ENCODE data around the gene CCDC47.

CCDC47 gene

GRCh38 chr17:63773272-63774140, at the start of gene CCDC47:
CCDC47 (minus strand) TSS chr17:63773597; CDS start chr17:63766175, 7,422 bp downstream.
- peaks cover 38% of the 10 kb centered on the region for H4K20me1 ChIP-seq (ENCODE audit: insufficient read depth, low read length)
- no peaks in the 10 kb centered on the region for H3K27me3 ChIP-seq (ENCODE audit: low read depth, low read length)
- peak within 1 kb of the TSS; percentile 100 for H3K4me2 ChIP-seq (ENCODE audit: low read length)
- peaks cover 93% of the 10 kb centered on the region for H3K79me2 ChIP-seq (ENCODE audit: low read length)
- H3K9me3 ChIP-seq (ENCODE audit: insufficient read depth, low read length): no peaks in the 10 kb centered on the region
- H3K4me1 ChIP-seq (ENCODE audit: low read length): peaks cover 26% of the 10 kb centered on the region
- H3K36me3 ChIP-seq (replicated peaks; ENCODE audit: low read depth, low read length): peaks cover 34% of the 10 kb centered on the region
- TF ChIP-seq CTCF (IDR thresholded peaks at IDR 0.05; ENCODE audit: low read depth, low read length) (no peak), EZH2phosphoT487 (IDR thresholded peaks at IDR 0.05; ENCODE audit: low read depth) (no peak)
- H2AFZ ChIP-seq (ENCODE audit: low read depth, low read length): peak within 1 kb of the TSS; percentile 56; the same call in 1 of the 2 replicates
- peak within 1 kb of the TSS; percentile 88 for H3K4me3 ChIP-seq (ENCODE audit: low read length)
- peak within 1 kb of the TSS; percentile 97 for H3K27ac ChIP-seq (ENCODE audit: low read length)
- H3K9ac ChIP-seq (ENCODE audit: low read length): peak within 1 kb of the TSS; percentile 96

- Histone ChIP-seq H4K20me1 (ENCODE audit: insufficient read depth, low read length) (no peaks in the 10 kb centered on the region), H3K79me2 (ENCODE audit: low read length) (peaks cover 25% of the 10 kb centered on the region), H3K36me3 (replicated peaks; ENCODE audit: low read depth, low read length) (peaks cover 75% of the 10 kb centered on the region), H3K4me2 (ENCODE audit: low read length) (no peak overlapping the region), H3K4me3 (ENCODE audit: low read length) (no peak overlapping the region), H3K9me3 (ENCODE audit: insufficient read depth, low read length) (no peaks in the 10 kb centered on the region), H3K9ac (ENCODE audit: low read length) (no peak overlapping the region), H2AFZ (ENCODE audit: low read depth, low read length) (no peak overlapping the region), H3K27ac (ENCODE audit: low read length) (no peak overlapping the region), H3K4me1 (ENCODE audit: low read length) (peaks cover 14% of the 10 kb centered on the region), H3K27me3 (ENCODE audit: low read depth, low read length) (no peaks in the 10 kb centered on the region)
- TF ChIP-seq CTCF (IDR thresholded peaks at IDR 0.05; ENCODE audit: low read depth, low read length) (no peak), EZH2phosphoT487 (IDR thresholded peaks at IDR 0.05; ENCODE audit: low read depth) (no peak)
These were observed 49.1 kb upstream of the CCDC47 start for GRCh38 chr17:63822537-63822936.

GRCh38 chr17:63821804-63822203, 48.4 kb upstream of the CCDC47 start:
- Histone ChIP-seq H3K9me3 (ENCODE audit: insufficient read depth, low read length) (no peaks in the 10 kb centered on the region), H3K4me3 (ENCODE audit: low read length) (no peak overlapping the region), H3K27me3 (ENCODE audit: low read depth, low read length) (no peaks in the 10 kb centered on the region), H3K9ac (ENCODE audit: low read length) (no peak overlapping the region), H4K20me1 (ENCODE audit: insufficient read depth, low read length) (no peaks in the 10 kb centered on the region), H3K79me2 (ENCODE audit: low read length) (peaks cover 24% of the 10 kb centered on the region), H3K36me3 (replicated peaks; ENCODE audit: low read depth, low read length) (peaks cover 82% of the 10 kb centered on the region), H3K27ac (ENCODE audit: low read length) (no peak overlapping the region; the same call in 1 of the 2 replicates), H3K4me2 (ENCODE audit: low read length) (no peak overlapping the region), H2AFZ (ENCODE audit: low read depth, low read length) (no peak overlapping the region), H3K4me1 (ENCODE audit: low read length) (peaks cover 14% of the 10 kb centered on the region)
- TF ChIP-seq EZH2phosphoT487 (IDR thresholded peaks at IDR 0.05; ENCODE audit: low read depth) (no peak), CTCF (IDR thresholded peaks at IDR 0.05; ENCODE audit: low read depth, low read length) (no peak)

- Histone ChIP-seq H4K20me1 (ENCODE audit: insufficient read depth, low read length) (no peaks in the 10 kb centered on the region), H2AFZ (ENCODE audit: low read depth, low read length) (no peak overlapping the region), H3K4me1 (ENCODE audit: low read length) (peaks cover 12% of the 10 kb centered on the region), H3K36me3 (replicated peaks; ENCODE audit: low read depth, low read length) (peaks cover 90% of the 10 kb centered on the region), H3K4me2 (ENCODE audit: low read length) (no peak overlapping the region), H3K4me3 (ENCODE audit: low read length) (no peak overlapping the region), H3K9me3 (ENCODE audit: insufficient read depth, low read length) (no peaks in the 10 kb centered on the region), H3K79me2 (ENCODE audit: low read length) (peaks cover 18% of the 10 kb centered on the region), H3K27me3 (ENCODE audit: low read depth, low read length) (no peaks in the 10 kb centered on the region), H3K27ac (ENCODE audit: low read length) (no peak overlapping the region), H3K9ac (ENCODE audit: low read length) (no peak overlapping the region)
- TF ChIP-seq EZH2phosphoT487 (IDR thresholded peaks at IDR 0.05; ENCODE audit: low read depth): no peak
These were observed 47.7 kb upstream of the CCDC47 start for GRCh38 chr17:63820963-63821561.
